NCI-H2171 (cell line): ENCODE results near the gene NMNAT2.

ENCODE experiments used
- DNase-seq: peaks from one replicate; lab custom pipeline; 2025; lab: John Stamatoyannopoulos, UW

NMNAT2 gene

GRCh38 chr1:183214021-183214970 is 203.9 kb downstream of the NMNAT2 start:
- DNase-seq = peak; percentile 60

- no peak for DNase-seq
Measured at GRCh38 chr1:183212870-183213269, 205.3 kb downstream of the NMNAT2 start.

- peak; percentile 31 for DNase-seq
Measured at GRCh38 chr1:183210681-183211080, 207.5 kb downstream of the NMNAT2 start.

GRCh38 chr1:183209533-183210158 is 208.5 kb downstream of the NMNAT2 start:
- DNase-seq = no peak

GRCh38 chr1:183206538-183207122 is 211.6 kb downstream of the NMNAT2 start:
- DNase-seq = peak; percentile 28

- DNase-seq = no peak
Measured at GRCh38 chr1:183205196-183205781, 212.9 kb downstream of the NMNAT2 start.

GRCh38 chr1:183203094-183203493 is 215.1 kb downstream of the NMNAT2 start:
- no peak for DNase-seq

GRCh38 chr1:183200451-183200850 is 217.7 kb downstream of the NMNAT2 start:
- DNase-seq = no peak

- DNase-seq = no peak
Measured at GRCh38 chr1:183199304-183199703, 218.9 kb downstream of the NMNAT2 start.

- no peak for DNase-seq
Measured at GRCh38 chr1:183198463-183198862, 219.7 kb downstream of the NMNAT2 start.
